MM.1S (cell line): ENCODE results near the gene FBXL7.

Experiments used
- DNase-seq: peaks from one replicate; pipeline ENCODE4 v3.0.0-alpha.2; 2015
- H2AFZ ChIP-seq: fragments of 300-600 bp; sonication (generic); 2 replicates; pipeline ENCODE4 v1.6.0; 2016; ENCODE audit warnings: antibody characterized with exemption, low read length
- H3F3A ChIP-seq: fragments of 300-600 bp; sonication (generic); 2 replicates; pipeline ENCODE4 v1.6.1; 2016; ENCODE audit warnings: mild to moderate bottlenecking, antibody characterized with exemption, low read length, moderate library complexity, mixed read lengths; ENCODE audit not compliant: insufficient read depth
- H3K27ac ChIP-seq: fragments of 300-600 bp; sonication (generic); 2 replicates; pipeline ENCODE4 v1.5.1; 2016; ENCODE audit warnings: mild to moderate bottlenecking, low read length
- H3K27me3 ChIP-seq: fragments of 300-600 bp; sonication (generic); replicated peaks from 2 replicates; pipeline ENCODE4 v1.6.0; 2016; ENCODE audit warnings: low read length; ENCODE audit not compliant: insufficient read depth
- H3K36me3 ChIP-seq: fragments of 300-600 bp; sonication (generic); replicated peaks from 2 replicates; pipeline ENCODE4 v1.6.1; 2016; ENCODE audit warnings: mild to moderate bottlenecking, low read length, mixed read lengths; ENCODE audit not compliant: insufficient read depth
- H3K4me1 ChIP-seq: fragments of 300-600 bp; sonication (generic); 2 replicates; pipeline ENCODE4 v1.6.1; 2016; ENCODE audit warnings: low read length, mixed read lengths
- H3K4me2 ChIP-seq: fragments of 300-600 bp; sonication (generic); 2 replicates; pipeline ENCODE4 v1.6.0; 2016; ENCODE audit warnings: low read depth, low read length
- H3K4me3 ChIP-seq: fragments of 300-600 bp; sonication (generic); 2 replicates; pipeline ENCODE4 v1.5.1; 2016; ENCODE audit warnings: low read length, mixed read lengths
- H3K79me2 ChIP-seq: fragments of 300-600 bp; sonication (generic); 2 replicates; pipeline ENCODE4 v1.6.1; 2016; ENCODE audit warnings: mixed run types, low read length, mixed read lengths
- H3K9ac ChIP-seq: fragments of 300-600 bp; sonication (generic); 2 replicates; pipeline ENCODE4 v1.6.1; 2016; ENCODE audit warnings: low read length, mixed read lengths
- H3K9me2 ChIP-seq: fragments of 300-600 bp; sonication (generic); replicated peaks from 2 replicates; pipeline ENCODE4 v1.6.1; 2016; ENCODE audit warnings: mild to moderate bottlenecking, low read length, mixed read lengths; ENCODE audit not compliant: insufficient read depth
- H3K9me3 ChIP-seq: fragments of 300-600 bp; sonication (generic); replicated peaks from 2 replicates; pipeline ENCODE4 v1.6.1; 2016; ENCODE audit warnings: mild to moderate bottlenecking, low read length, mixed read lengths; ENCODE audit not compliant: insufficient read depth
- H4K20me1 ChIP-seq: fragments of 300-600 bp; sonication (generic); 2 replicates; pipeline ENCODE4 v1.6.1; 2016; ENCODE audit warnings: mild to moderate bottlenecking, low read length, moderate library complexity, mixed read lengths; ENCODE audit not compliant: insufficient read depth
- EZH2 ChIP-seq: fragments of 300-600 bp; sonication (generic); optimal IDR thresholded peaks from 2 replicates; pipeline ENCODE3; 2017; ENCODE audit warnings: low read depth, mild to moderate bottlenecking, antibody characterized with exemption, low read length, mixed read lengths
- EZH2phosphoT487 ChIP-seq: fragments of 300-600 bp; sonication (generic); IDR thresholded peaks from 2 replicates; pipeline ENCODE4 v1.6.1; 2018; ENCODE audit warnings: antibody characterized with exemption, low read length
- TF ChIP-seq, protein P1 (sequence below): fragments of 300-600 bp; sonication (generic); IDR thresholded peaks from 2 replicates; pipeline ENCODE4 v1.5.1; 2016; ENCODE audit warnings: antibody characterized with exemption, low read length, mixed read lengths

The FBXL7 gene

DNA sequence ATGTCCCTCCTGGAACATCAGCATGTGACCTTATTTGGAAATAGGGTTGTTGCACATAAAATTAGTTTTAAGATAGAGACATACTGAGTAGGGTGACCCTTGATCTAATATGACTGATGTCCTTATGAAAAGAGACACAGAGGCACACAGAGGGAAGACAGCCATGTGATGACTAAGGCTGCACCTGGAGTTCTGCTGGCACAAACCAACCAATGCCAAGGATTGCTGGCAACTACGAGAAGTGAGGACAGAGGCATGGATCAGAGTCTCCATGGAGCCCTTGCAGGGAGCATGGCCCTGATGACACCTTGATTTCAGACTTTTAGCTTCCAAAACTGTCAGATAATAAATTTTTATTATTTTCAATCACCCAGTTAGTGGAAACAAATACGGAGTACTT, 101.9 kb downstream of the FBXL7 start:
- TF ChIP-seq, protein P1, sequence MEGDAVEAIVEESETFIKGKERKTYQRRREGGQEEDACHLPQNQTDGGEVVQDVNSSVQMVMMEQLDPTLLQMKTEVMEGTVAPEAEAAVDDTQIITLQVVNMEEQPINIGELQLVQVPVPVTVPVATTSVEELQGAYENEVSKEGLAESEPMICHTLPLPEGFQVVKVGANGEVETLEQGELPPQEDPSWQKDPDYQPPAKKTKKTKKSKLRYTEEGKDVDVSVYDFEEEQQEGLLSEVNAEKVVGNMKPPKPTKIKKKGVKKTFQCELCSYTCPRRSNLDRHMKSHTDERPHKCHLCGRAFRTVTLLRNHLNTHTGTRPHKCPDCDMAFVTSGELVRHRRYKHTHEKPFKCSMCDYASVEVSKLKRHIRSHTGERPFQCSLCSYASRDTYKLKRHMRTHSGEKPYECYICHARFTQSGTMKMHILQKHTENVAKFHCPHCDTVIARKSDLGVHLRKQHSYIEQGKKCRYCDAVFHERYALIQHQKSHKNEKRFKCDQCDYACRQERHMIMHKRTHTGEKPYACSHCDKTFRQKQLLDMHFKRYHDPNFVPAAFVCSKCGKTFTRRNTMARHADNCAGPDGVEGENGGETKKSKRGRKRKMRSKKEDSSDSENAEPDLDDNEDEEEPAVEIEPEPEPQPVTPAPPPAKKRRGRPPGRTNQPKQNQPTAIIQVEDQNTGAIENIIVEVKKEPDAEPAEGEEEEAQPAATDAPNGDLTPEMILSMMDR = no peak
- TF ChIP-seq EZH2phosphoT487 = no peak
- no peak for TF ChIP-seq EZH2
- Histone ChIP-seq H3K9ac (no peak overlapping the region), H3K36me3 (no peaks in the 10 kb centered on the region), H4K20me1 (no peaks in the 10 kb centered on the region), H3K4me1 (no peaks in the 10 kb centered on the region), H3K9me3 (no peaks in the 10 kb centered on the region), H3K9me2 (no peaks in the 10 kb centered on the region), H3K79me2 (peaks cover 13% of the 10 kb centered on the region; the same call in 1 of the 2 replicates), H3K4me2 (no peak overlapping the region), H3K4me3 (no peak overlapping the region), H3F3A (no peaks in the 10 kb centered on the region), H3K27me3 (no peaks in the 10 kb centered on the region), H2AFZ (no peak overlapping the region), H3K27ac (no peak overlapping the region)
- DNase-seq = no peak

GRCh38 chr5:15604986-15605385, 105.0 kb downstream of the FBXL7 start:
- Histone ChIP-seq H3F3A (no peaks in the 10 kb centered on the region), H3K9ac (no peak overlapping the region), H3K9me3 (no peaks in the 10 kb centered on the region), H3K4me3 (no peak overlapping the region), H3K27me3 (no peaks in the 10 kb centered on the region), H3K9me2 (no peaks in the 10 kb centered on the region), H3K79me2 (peaks cover 13% of the 10 kb centered on the region; the same call in 1 of the 2 replicates), H3K4me2 (no peak overlapping the region), H3K4me1 (no peaks in the 10 kb centered on the region), H3K27ac (no peak overlapping the region), H3K36me3 (no peaks in the 10 kb centered on the region), H2AFZ (no peak overlapping the region), H4K20me1 (no peaks in the 10 kb centered on the region)
- TF ChIP-seq EZH2phosphoT487 (no peak), EZH2 (no peak)
- TF ChIP-seq, protein P1 = no peak
- no peak for DNase-seq

- H3K27me3 ChIP-seq = no peaks in the 10 kb centered on the region
- H4K20me1 ChIP-seq = no peaks in the 10 kb centered on the region
- H3K4me2 ChIP-seq = no peak overlapping the region
- no peak overlapping the region for H3K4me3 ChIP-seq
- no peak for TF ChIP-seq EZH2phosphoT487
- TF ChIP-seq, protein P1 = no peak
- H3K36me3 ChIP-seq = no peaks in the 10 kb centered on the region
- no peaks in the 10 kb centered on the region for H3K9me2 ChIP-seq
- no peak for DNase-seq
- no peak overlapping the region for H3K9ac ChIP-seq
- H3F3A ChIP-seq = no peaks in the 10 kb centered on the region
- H2AFZ ChIP-seq = no peak overlapping the region
- H3K79me2 ChIP-seq = peaks cover 15% of the 10 kb centered on the region; the same call in 1 of the 2 replicates
- H3K9me3 ChIP-seq = no peaks in the 10 kb centered on the region
- no peaks in the 10 kb centered on the region for H3K4me1 ChIP-seq
- H3K27ac ChIP-seq = no peak overlapping the region
These were observed 106.2 kb downstream of the FBXL7 start for GRCh38 chr5:15606197-15606596.
